Osteocyte (in vitro differentiated cells): ENCODE measurements around the gene DTYMK. TPM values are rescaled to one million over a fixed set of nuclear protein-coding genes. Genes with fewer than 3 reads are reported as not detected.

Experiments used
- DNase-seq: peaks from one replicate; pipeline ENCODE4 v3.0.0; 2021; ENCODE audit warnings: mixed read lengths; ENCODE audit not compliant: unreplicated experiment; ENCODE audit errors: extremely low spot score
- H3K27ac Mint-ChIP-seq: one replicate; pipeline ENCODE4 v1.8.0; 2021; ENCODE audit warnings: mild to moderate bottlenecking, mixed read lengths; ENCODE audit not compliant: unreplicated experiment
- H3K27me3 Mint-ChIP-seq: one replicate; pipeline ENCODE4 v1.8.0; 2021; ENCODE audit warnings: mixed read lengths; ENCODE audit not compliant: unreplicated experiment
- H3K36me3 Mint-ChIP-seq: one replicate; pipeline ENCODE4 v1.8.0; 2021; ENCODE audit warnings: mixed read lengths; ENCODE audit not compliant: unreplicated experiment
- H3K4me1 Mint-ChIP-seq: one replicate; pipeline ENCODE4 v1.8.0; 2021; ENCODE audit warnings: mixed read lengths; ENCODE audit not compliant: unreplicated experiment
- H3K4me3 Mint-ChIP-seq: one replicate; pipeline ENCODE4 v1.8.0; 2021; ENCODE audit warnings: mild to moderate bottlenecking, moderate library complexity, mixed read lengths; ENCODE audit not compliant: unreplicated experiment
- H3K9me3 Mint-ChIP-seq: one replicate; pipeline ENCODE4 v1.8.0; 2021; ENCODE audit warnings: mixed read lengths; ENCODE audit not compliant: unreplicated experiment
- CTCF ChIP-seq: fragments of 200-600 bp; sonication (generic); IDR thresholded peaks from 2 replicates; pipeline ENCODE4 v1.5.0; 2021; ENCODE audit warnings: antibody characterized with exemption, mild to moderate bottlenecking, moderate library complexity
- total RNA-seq: library from RNA; stranded (reverse); gene quantifications from 2 replicates; pipeline ENCODE4 v1.2.1, GENCODE V29; 2021

The DTYMK gene
- total RNA-seq, 1 donor from 2014 or later, result 28.8 TPM

GRCh38 chr2:241701149-241701398 lies 14.5 kb upstream of the DTYMK start:
- H3K27ac Mint-ChIP-seq, result peak overlapping the region; percentile 86
- peak; percentile 59 for TF ChIP-seq CTCF
- H3K36me3 Mint-ChIP-seq, result peaks cover 7% of the 10 kb centered on the region
- DNase-seq, result no peak
- H3K9me3 Mint-ChIP-seq, result peaks cover 5% of the 10 kb centered on the region
- H3K4me1 Mint-ChIP-seq, result peaks cover 15% of the 10 kb centered on the region
- no peaks in the 10 kb centered on the region for H3K27me3 Mint-ChIP-seq
- peak overlapping the region; percentile 74 for H3K4me3 Mint-ChIP-seq

- Mint-ChIP-seq H3K27ac (no peak overlapping the region), H3K4me1 (peaks cover 5% of the 10 kb centered on the region), H3K36me3 (peaks cover 11% of the 10 kb centered on the region), H3K4me3 (no peak overlapping the region), H3K9me3 (no peaks in the 10 kb centered on the region), H3K27me3 (no peaks in the 10 kb centered on the region)
- TF ChIP-seq CTCF, result no peak
- no peak for DNase-seq
Measured at GRCh38 chr2:241695651-241696050, 9.0 kb upstream of the DTYMK start.

- Mint-ChIP-seq H3K27me3 (no peaks in the 10 kb centered on the region), H3K9me3 (no peaks in the 10 kb centered on the region), H3K36me3 (peaks cover 11% of the 10 kb centered on the region), H3K27ac (no peak overlapping the region), H3K4me1 (peaks cover 11% of the 10 kb centered on the region), H3K4me3 (no peak overlapping the region)
- DNase-seq, result no peak
- TF ChIP-seq CTCF, result no peak
Measured at GRCh38 chr2:241692448-241692847, 5.8 kb upstream of the DTYMK start.

- TF ChIP-seq CTCF, result no peak
- DNase-seq, result no peak
- H3K4me3 Mint-ChIP-seq, result no peak overlapping the region
- H3K9me3 Mint-ChIP-seq, result no peaks in the 10 kb centered on the region
- H3K36me3 Mint-ChIP-seq, result peaks cover 4% of the 10 kb centered on the region
- H3K27me3 Mint-ChIP-seq, result no peaks in the 10 kb centered on the region
- H3K4me1 Mint-ChIP-seq, result peaks cover 19% of the 10 kb centered on the region
- H3K27ac Mint-ChIP-seq, result no peak overlapping the region
Measured at GRCh38 chr2:241690202-241690717, 3.6 kb upstream of the DTYMK start.

DNA sequence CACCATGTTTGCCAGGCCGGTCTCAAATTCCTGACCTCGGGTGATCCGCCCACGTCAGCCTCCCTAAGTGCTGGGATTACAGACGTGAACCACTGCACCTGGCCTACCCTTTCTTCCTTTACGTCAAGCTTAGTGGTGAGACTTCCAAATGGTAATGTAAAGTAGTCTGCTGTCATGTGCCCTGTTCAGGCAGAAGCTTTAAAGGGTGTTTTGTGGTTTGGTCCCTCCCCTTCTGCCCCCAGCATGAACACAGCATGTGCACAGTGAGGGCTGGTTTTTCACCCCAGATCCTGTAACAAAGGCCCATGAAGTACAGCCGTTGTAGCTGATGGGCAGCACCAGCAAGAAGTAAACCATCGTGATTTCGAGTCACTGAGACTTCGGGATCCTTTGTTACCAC lies 2.7 kb upstream of the DTYMK start:
- Mint-ChIP-seq H3K4me1 (peaks cover 20% of the 10 kb centered on the region), H3K27ac (no peak overlapping the region), H3K9me3 (no peaks in the 10 kb centered on the region), H3K4me3 (no peak overlapping the region), H3K36me3 (peaks cover 6% of the 10 kb centered on the region), H3K27me3 (no peaks in the 10 kb centered on the region)
- DNase-seq, result no peak
- no peak for TF ChIP-seq CTCF
